Small intestine (tissue), 7 donors: ENCODE results near the gene NDUFA11. TPM values are rescaled to one million over a fixed set of nuclear protein-coding genes. Genes with fewer than 3 reads are reported as not detected.

Experiments used
- DNase-seq, 2 donors: peaks; one replicate each; pipeline versions ENCODE4 v3.0.0 to v3.0.0-alpha.2; 2013
- FAIRE-seq: peaks from 2 replicates; lab custom pipeline; 2012; peaks lifted over from hg19 to GRCh38; lab: Jason Lieb, UNC
- H3K27ac ChIP-seq, 3 donors: one replicate each; pipeline ENCODE4 v1.5.1; 2013; ENCODE audit warnings: low read length in 2 of 3, mild to moderate bottlenecking in 2 of 3, control low read depth in 1 of 3, inconsistent platforms in 1 of 3, low read depth in 1 of 3, moderate library complexity in 1 of 3
- H3K27me3 ChIP-seq, 3 donors: one replicate each; pipeline ENCODE4 v1.6.1; 2013; ENCODE audit warnings: low read length in 3 of 3, inconsistent platforms in 1 of 3; ENCODE audit not compliant: control insufficient read depth in 3 of 3, insufficient read depth in 3 of 3
- H3K36me3 ChIP-seq, 3 donors: one replicate each; pipeline ENCODE4 v1.6.1; 2013; ENCODE audit warnings: low read length in 3 of 3, inconsistent platforms in 1 of 3, low read depth in 1 of 3, mild to moderate bottlenecking in 1 of 3, moderate library complexity in 1 of 3; ENCODE audit not compliant: control insufficient read depth in 3 of 3, insufficient read depth in 2 of 3
- H3K4me1 ChIP-seq, 3 donors: one replicate each; pipeline ENCODE4 v1.6.1; 2013; ENCODE audit warnings: low read length in 2 of 3, inconsistent platforms in 1 of 3, low read depth in 1 of 3, mild to moderate bottlenecking in 1 of 3, moderate library complexity in 1 of 3; ENCODE audit not compliant: control insufficient read depth in 3 of 3, insufficient read depth in 2 of 3
- H3K4me3 ChIP-seq, 3 donors: one replicate each; pipeline ENCODE4 v1.5.1; 2013; ENCODE audit warnings: low read length in 3 of 3, control low read depth in 1 of 3, inconsistent platforms in 1 of 3, low read depth in 1 of 3, mild to moderate bottlenecking in 1 of 3, moderate library complexity in 1 of 3
- H3K9me3 ChIP-seq, 2 donors: one replicate each; pipeline ENCODE4 v1.6.1; 2013; ENCODE audit warnings: low read depth in 1 of 2, low read length in 1 of 2; ENCODE audit not compliant: control insufficient read depth in 2 of 2, insufficient read depth in 1 of 2
- WGBS, 3 donors: extraction: QIAGEN DNeasy Blood & Tissue Kit; methylation state at CpG; one replicate each; pipeline ENCODE4 v1.1.7; 2013; 5-methylcytosine and 5-hydroxymethylcytosine counted together
- polyA plus RNA-seq, 4 donors: library from polyadenylated mRNA; stranded (reverse) in 3 of 4; unstranded in 1 of 4; fragments of 200-250 nt in 3 of 4; fragments of 120-200 nt in 1 of 4; gene quantifications; one replicate each; pipeline versions ENCODE4 v1.2.1 to v1.2.3, GENCODE V29; 2013
- donor health status: healthy with polysubstance abuse.
- donor health status: control.
- donor health status: control.
- donor health status: Bipolar disorder and iron deficiency.
- donor health status: healthy.

NDUFA11 gene
- polyA plus RNA-seq, 4 donors: 187 to 576 (median 476) TPM

DNA sequence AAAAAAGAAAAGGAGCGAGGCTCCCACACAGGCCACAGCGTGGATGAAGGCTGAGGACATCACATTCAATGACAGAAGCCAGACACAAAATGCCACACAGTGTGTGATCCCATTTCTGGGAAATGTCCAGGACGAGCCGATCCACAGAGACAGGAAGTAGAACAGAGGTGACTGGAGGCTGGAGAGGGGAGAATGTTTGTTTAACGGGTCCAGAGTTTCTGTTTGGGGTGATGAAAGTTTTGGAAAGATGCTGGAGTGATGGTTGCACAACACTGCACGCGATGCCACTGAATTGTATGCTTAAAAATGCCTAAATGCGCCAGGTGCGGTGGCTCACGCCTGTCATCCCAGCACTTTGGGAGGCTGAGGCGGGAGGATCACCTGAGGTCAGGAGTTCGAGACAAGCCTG, 32.6 kb downstream of the NDUFA11 start:
- Histone ChIP-seq H3K27ac (peak overlapping the region in 1 of 3 donors; percentile 16), H3K9me3 (no peaks in the 10 kb centered on the region), H3K4me3 (no peak overlapping the region), H3K4me1 (peaks cover 0 to 3% (median 0%) of the 10 kb centered on the region in 3 donors), H3K27me3 (no peaks in the 10 kb centered on the region), H3K36me3 (no peaks in the 10 kb centered on the region)
- 72 to 86% (median 74%) methylated on average over 12 of the region's 12 CpGs for WGBS, 3 donors
- DNase-seq (no peak), FAIRE-seq (no peak)

DNA sequence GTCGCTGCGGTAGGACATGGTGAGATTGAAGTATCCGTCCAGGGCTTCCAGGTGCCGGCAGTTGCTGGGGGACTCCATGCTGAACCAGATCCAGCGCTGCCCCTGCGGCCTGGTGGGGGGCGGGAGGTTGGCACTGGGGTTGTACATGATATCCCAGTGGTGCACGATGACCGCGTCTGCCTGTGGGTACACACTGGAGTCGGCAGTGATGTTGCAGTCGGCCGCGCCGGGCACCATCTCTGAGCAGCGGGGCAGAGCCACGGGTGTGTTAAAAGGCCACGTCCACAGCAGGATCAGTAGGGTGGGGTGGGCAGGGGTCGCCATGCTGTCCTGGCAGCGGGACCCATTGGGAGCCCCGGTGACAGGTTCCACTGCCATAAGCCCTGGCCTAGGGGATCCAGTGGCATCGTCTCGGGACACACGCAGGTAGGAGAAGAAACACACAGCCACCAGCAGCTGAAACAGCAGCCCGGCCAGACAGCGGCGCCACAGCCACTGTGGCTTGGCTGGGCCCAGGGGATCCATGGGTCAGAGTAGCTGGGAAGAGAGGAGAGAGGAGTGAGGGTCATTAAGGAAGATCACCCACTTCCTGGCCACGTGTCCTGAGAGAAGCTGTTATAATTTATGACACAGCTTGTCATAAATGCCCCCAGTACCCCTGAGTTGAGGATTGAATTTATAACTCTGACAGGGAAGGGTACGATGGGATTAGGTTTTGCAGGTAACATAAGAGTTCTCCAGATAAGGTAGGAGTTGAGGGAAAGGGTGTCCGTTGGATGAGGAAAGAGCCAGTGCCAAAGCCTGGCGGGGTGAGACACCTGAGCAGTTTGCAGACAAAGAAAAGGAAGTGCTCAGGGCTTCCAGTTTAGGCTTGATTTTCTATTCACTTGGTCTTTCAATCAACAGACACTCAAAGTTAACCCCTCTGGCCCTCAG, 36.1 kb downstream of the NDUFA11 start:
- Histone ChIP-seq H3K27ac (no peak overlapping the region), H3K9me3 (no peaks in the 10 kb centered on the region), H3K4me3 (no peak overlapping the region), H3K4me1 (no peaks in the 10 kb centered on the region), H3K27me3 (no peaks in the 10 kb centered on the region), H3K36me3 (no peaks in the 10 kb centered on the region)
- DNase-seq (no peak), FAIRE-seq (no peak)
- WGBS, 3 donors: 85 to 88% (median 86%) methylated on average over 26 to 31 of the region's 31 CpGs

DNA sequence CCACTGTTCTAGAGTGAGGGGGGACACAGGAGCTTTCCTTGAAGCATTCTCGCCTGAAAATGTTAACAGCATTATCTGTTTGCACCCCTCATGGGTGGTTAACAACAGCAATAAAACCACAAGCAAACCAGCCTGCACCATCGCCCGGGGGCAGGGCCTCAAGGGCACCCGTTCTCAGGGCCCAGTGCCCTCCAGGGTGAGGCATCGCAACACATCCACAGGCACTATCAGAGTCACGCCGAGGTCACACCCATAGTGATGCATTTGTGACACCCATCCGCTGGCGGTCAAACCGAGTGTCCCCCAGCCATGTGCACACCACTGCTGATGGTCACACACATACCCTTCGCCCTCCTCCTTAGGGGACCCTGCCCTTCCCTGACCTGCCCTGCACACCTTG, 37.8 kb downstream of the NDUFA11 start:
- no peak for DNase-seq
- H3K4me3 ChIP-seq: no peak overlapping the region
- H3K27ac ChIP-seq: no peak overlapping the region
- FAIRE-seq: no peak
- no peaks in the 10 kb centered on the region for H3K36me3 ChIP-seq
- H3K9me3 ChIP-seq: no peaks in the 10 kb centered on the region
- no peaks in the 10 kb centered on the region for H3K27me3 ChIP-seq
- H3K4me1 ChIP-seq: peaks cover 0 to 4% (median 0%) of the 10 kb centered on the region in 3 donors
- WGBS, 3 donors: 66 to 72% (median 67%) methylated on average over 11 of the region's 11 CpGs

DNA sequence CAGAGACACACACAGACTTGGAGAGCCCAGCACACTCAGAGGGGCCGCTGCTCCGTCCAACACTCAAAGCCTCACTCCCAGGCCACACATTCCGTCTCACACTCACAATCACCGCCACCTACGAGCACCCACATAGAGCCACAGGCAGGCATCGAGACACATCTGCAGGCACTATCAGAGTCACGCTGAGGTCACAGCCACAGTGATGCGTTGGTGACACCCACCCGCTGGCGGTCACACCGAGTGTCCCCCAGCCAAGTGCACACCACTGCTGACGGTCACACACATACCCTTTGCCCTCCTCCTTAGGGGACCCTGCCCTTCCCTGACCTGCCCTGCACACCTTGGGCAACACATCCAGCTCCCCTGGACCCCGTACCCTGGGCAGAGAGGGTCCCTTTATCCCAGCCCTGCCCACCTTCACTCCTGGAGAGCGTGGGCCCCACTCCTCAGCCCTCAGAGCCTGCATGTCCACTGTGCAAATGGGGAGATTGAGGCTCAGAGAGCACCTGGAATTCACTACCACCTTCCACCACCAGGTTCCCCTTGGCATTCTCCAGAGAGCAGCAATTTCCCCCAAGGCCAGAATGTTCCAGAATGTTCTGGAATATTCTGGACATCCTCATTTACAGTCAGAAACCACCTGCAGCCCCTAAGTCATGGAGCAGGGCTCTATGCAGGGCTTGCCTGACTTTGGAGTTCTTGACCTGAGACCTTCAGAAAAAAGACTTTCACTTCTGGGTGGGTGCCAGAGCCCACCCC, 38.7 kb downstream of the NDUFA11 start:
- Histone ChIP-seq H3K4me1 (peaks cover 0 to 4% (median 0%) of the 10 kb centered on the region in 3 donors), H3K4me3 (no peak overlapping the region), H3K36me3 (no peaks in the 10 kb centered on the region), H3K27me3 (no peaks in the 10 kb centered on the region), H3K9me3 (no peaks in the 10 kb centered on the region), H3K27ac (no peak overlapping the region)
- 82 to 86% (median 83%) methylated on average over 14 of the region's 14 CpGs for WGBS, 3 donors
- no peak for DNase-seq
- FAIRE-seq: no peak

DNA sequence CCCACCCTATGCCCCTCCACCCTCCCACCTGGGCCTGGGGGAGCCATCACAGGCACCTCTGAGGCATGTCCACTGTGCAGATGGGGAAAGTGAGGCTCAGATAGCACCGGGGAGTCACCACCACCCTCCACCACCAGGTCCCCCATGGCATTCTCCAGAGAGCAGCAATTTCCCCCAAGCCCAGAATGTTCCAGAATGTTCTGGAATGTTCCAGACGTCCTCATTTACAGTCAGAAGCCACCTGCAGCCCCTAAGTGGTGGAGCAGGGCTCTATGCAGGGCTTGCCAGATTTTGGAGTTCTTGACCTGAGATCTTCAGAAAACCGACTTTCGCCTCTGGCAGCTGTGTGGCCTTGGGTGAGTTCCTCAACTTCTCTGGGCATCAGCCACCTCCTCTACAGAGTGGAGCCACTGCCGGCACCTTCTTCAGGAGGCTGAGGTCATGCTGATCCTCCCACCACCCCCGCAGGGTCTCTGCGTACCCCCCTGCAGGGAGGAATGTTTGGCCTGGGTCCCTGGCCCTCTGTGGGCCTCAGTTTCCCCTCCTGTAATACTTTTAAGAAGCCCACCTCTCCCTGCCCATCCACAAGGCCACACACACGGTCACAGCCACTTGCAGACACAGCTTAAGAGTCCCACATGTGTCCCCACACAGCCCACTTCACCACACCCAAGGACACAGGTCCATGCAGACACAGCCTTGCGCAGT, 39.4 kb downstream of the NDUFA11 start:
- WGBS, 3 donors: 82 to 87% (median 84%) methylated on average over 9 of the region's 9 CpGs
- H3K4me3 ChIP-seq: no peak overlapping the region
- peaks cover 0 to 4% (median 0%) of the 10 kb centered on the region in 3 donors for H3K4me1 ChIP-seq
- no peaks in the 10 kb centered on the region for H3K36me3 ChIP-seq
- H3K27ac ChIP-seq: no peak overlapping the region
- DNase-seq (no peak), FAIRE-seq (no peak)
- no peaks in the 10 kb centered on the region for H3K9me3 ChIP-seq
- no peaks in the 10 kb centered on the region for H3K27me3 ChIP-seq

GRCh38 chr19:5863030-5863665, 40.4 kb downstream of the NDUFA11 start:
- H3K36me3 ChIP-seq: no peaks in the 10 kb centered on the region
- DNase-seq (no peak), FAIRE-seq (no peak)
- no peak overlapping the region for H3K4me3 ChIP-seq
- no peak overlapping the region for H3K27ac ChIP-seq
- no peaks in the 10 kb centered on the region for H3K9me3 ChIP-seq
- H3K4me1 ChIP-seq: peaks cover 0 to 4% (median 0%) of the 10 kb centered on the region in 3 donors
- 59 to 73% (median 69%) methylated on average over 9 to 11 of the region's 11 CpGs for WGBS, 3 donors
- no peaks in the 10 kb centered on the region for H3K27me3 ChIP-seq

GRCh38 chr19:5857203-5858081, 46.1 kb downstream of the NDUFA11 start:
- Histone ChIP-seq H3K9me3 (peaks cover 0 to 6% of the 10 kb centered on the region in 2 donors), H3K4me3 (no peak overlapping the region), H3K36me3 (no peaks in the 10 kb centered on the region), H3K27ac (no peak overlapping the region), H3K4me1 (peaks cover 0 to 4% (median 0%) of the 10 kb centered on the region in 3 donors), H3K27me3 (no peaks in the 10 kb centered on the region)
- no peak for FAIRE-seq
- 88 to 93% (median 90%) methylated on average over 18 of the region's 18 CpGs for WGBS, 3 donors
- DNase-seq: no peak
